ENCODE data around the gene PRDM12. TPM values are rescaled to one million over a fixed set of nuclear protein-coding genes. Genes with fewer than 3 reads are reported as not detected.
A peak's percentile ranks its signal among the peaks of the same experiment; 100 is the strongest.

The PRDM12 gene
- total RNA-seq, 3 donors from 2014 or later, result 0.12 TPM; not detected in 1

- Histone ChIP-seq H3K36me3 (ENCODE audit: low read depth) (no peaks in the 10 kb centered on the region), H3K4me1 (ENCODE audit: low read depth) (peaks cover 20% of the 10 kb centered on the region)
- intact Hi-C loops (cut with DNase I, micrococcal nuclease), result no loop called here
These were observed 64.8 kb downstream of the PRDM12 start for GRCh38 chr9:130729145-130729544.

GRCh38 chr9:130731355-130731754, 67.0 kb downstream of the PRDM12 start:
- TF ChIP-seq CTCF (IDR thresholded peaks at IDR 0.05), result no peak
- H3K4me1 ChIP-seq (ENCODE audit: low read depth), result peaks cover 20% of the 10 kb centered on the region
- no peak overlapping the region for H3K4me3 ChIP-seq
- no peaks in the 10 kb centered on the region for H3K9me3 ChIP-seq
- DNase-seq (no peak), ATAC-seq (peak; percentile 83)
- no peaks in the 10 kb centered on the region for H3K36me3 ChIP-seq (ENCODE audit: low read depth)
- intact Hi-C loops (cut with DNase I, micrococcal nuclease), result loop anchor here in 1 of 2 donors (5.0 kb wide), 1 partner anchor 36 kb away; no protein-coding TSS in a partner anchor

More at GRCh38 chr9:130729145-130729544, 64.8 kb downstream of the PRDM12 start:
- no peak for TF ChIP-seq CTCF (IDR thresholded peaks at IDR 0.05)
- no peak for DNase-seq
- no peaks in the 10 kb centered on the region for H3K9me3 ChIP-seq
- ATAC-seq, result no peak
- no peak overlapping the region for H3K4me3 ChIP-seq

DNA sequence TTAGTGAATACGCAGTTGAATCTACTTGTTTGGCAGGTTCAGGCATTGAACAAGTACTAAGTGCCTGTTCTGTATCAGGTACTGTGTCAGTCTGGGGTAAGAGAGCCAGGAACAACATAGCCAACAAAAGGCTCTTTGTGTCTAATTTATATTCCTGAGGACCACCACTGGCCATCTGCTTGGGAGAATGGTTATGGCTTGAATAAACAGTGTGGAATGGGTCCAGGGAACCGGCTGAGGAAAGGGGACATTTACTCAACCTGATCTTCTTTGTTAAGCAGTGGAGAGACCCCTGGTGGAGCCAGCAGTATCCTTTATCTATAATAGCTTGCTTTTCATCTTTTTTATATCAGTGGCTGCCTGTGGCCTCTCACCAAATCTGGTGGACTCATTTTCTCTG, 67.7 kb downstream of the PRDM12 start:
- DNase-seq (no peak), ATAC-seq (peak; percentile 12)
- TF ChIP-seq CTCF (IDR thresholded peaks at IDR 0.05), result no peak
- H3K36me3 ChIP-seq (ENCODE audit: low read depth), result no peaks in the 10 kb centered on the region
- no peaks in the 10 kb centered on the region for H3K9me3 ChIP-seq
- H3K4me1 ChIP-seq (ENCODE audit: low read depth), result peaks cover 20% of the 10 kb centered on the region
- intact Hi-C loops (cut with DNase I, micrococcal nuclease), result loop anchor here in 1 of 2 donors (5.0 kb wide), 1 partner anchor 35 kb away; no protein-coding TSS in a partner anchor
- H3K4me3 ChIP-seq, result no peak overlapping the region

Small RNAs within 50 kb of the gene (microRNA-seq; reads per million reads assigned to microRNA genes)
- gene MIR6856, result not detected

Other genes with a start within 250 kb of the PRDM12 start
- 100 to 1,000 TPM; 221 to 410 (median 408) TPM for gene ASS1, start 219.6 kb upstream of the PRDM12 start, total RNA-seq
- 10 to 100 TPM; 36.5 to 56.5 (median 43.3) TPM for gene FUBP3, start 85.0 kb upstream of the PRDM12 start, total RNA-seq
- 10 to 100 TPM; 18.3 to 25.7 (median 19.1) TPM for gene EXOSC2, start 29.2 kb downstream of the PRDM12 start, total RNA-seq
- gene ABL1, start 170.7 kb downstream of the PRDM12 start, total RNA-seq, result 100 to 1,000 TPM in 1 of 3 donors, 10 to 100 TPM in 2; 86.6 to 147 (median 91.4) TPM
- under 1 TPM in 2 of 3 donors, not detected in 1; 0.24 to 0.87 TPM for gene QRFP, start 232.2 kb downstream of the PRDM12 start, total RNA-seq